GM23338 (cell line): ENCODE results near the gene ITGA3. TPM values are rescaled to one million over a fixed set of nuclear protein-coding genes. Genes with fewer than 3 reads are reported as not detected.

Experiments used
- ATAC-seq: fragments of 200-7000 bp; cut with Tn5 transposase; 3 replicates; pipeline ENCODE4 v1.9.1; 2020
- DNase-seq: peaks from one replicate; pipeline ENCODE4 v3.0.0-alpha.2; 2015; ENCODE audit warnings: low spot score
- H2AFZ ChIP-seq: fragments of 200-600 bp; sonication (generic); 2 replicates; pipeline ENCODE4 v1.8.0; 2016; ENCODE audit warnings: antibody characterized with exemption, mild to moderate bottlenecking, moderate library complexity
- H3F3A ChIP-seq: fragments of 200-600 bp; sonication (generic); replicated peaks from 2 replicates; pipeline ENCODE4 v1.8.0; 2017; ENCODE audit warnings: antibody characterized with exemption, mixed run types, low read depth
- H3K27ac ChIP-seq: fragments of 200-600 bp; sonication (generic); 2 replicates; pipeline ENCODE4 v1.6.1; 2016; ENCODE audit warnings: low read depth
- H3K27me3 ChIP-seq: fragments of 200-600 bp; sonication (generic); 2 replicates; pipeline ENCODE4 v1.8.0; 2016; ENCODE audit warnings: mild to moderate bottlenecking, mixed run types, moderate library complexity; ENCODE audit not compliant: insufficient read depth
- H3K36me3 ChIP-seq: fragments of 200-600 bp; sonication (generic); 2 replicates; pipeline ENCODE4 v1.8.0; 2016; ENCODE audit warnings: mild to moderate bottlenecking; ENCODE audit not compliant: insufficient read depth
- H3K4me1 ChIP-seq: fragments of 200-600 bp; sonication (generic); 2 replicates; pipeline ENCODE4 v1.8.0; 2016; ENCODE audit warnings: mild to moderate bottlenecking, moderate library complexity; ENCODE audit not compliant: insufficient read depth
- H3K4me2 ChIP-seq: fragments of 200-600 bp; sonication (generic); 2 replicates; pipeline ENCODE4 v1.7.1; 2017; ENCODE audit warnings: mixed run types
- H3K4me3 ChIP-seq: fragments of 200-600 bp; sonication (generic); 2 replicates; pipeline ENCODE4 v1.6.1; 2016; ENCODE audit warnings: mixed run types
- H3K79me2 ChIP-seq: fragments of 200-600 bp; sonication (generic); replicated peaks from 2 replicates; pipeline ENCODE4 v1.8.0; 2017; ENCODE audit warnings: mild to moderate bottlenecking; ENCODE audit not compliant: insufficient read depth
- H3K9me2 ChIP-seq: fragments of 200-600 bp; sonication (generic); 2 replicates; pipeline ENCODE4 v1.8.0; 2017; ENCODE audit not compliant: insufficient read depth
- H4K20me1 ChIP-seq: fragments of 200-600 bp; sonication (generic); replicated peaks from 2 replicates; pipeline ENCODE4 v1.8.0; 2017; ENCODE audit warnings: mild to moderate bottlenecking; ENCODE audit not compliant: insufficient read depth
- H3K27ac Mint-ChIP-seq: 2 replicates; pipeline ENCODE4 v1.8.0; 2020; ENCODE audit warnings: inconsistent platforms, mild to moderate bottlenecking, moderate library complexity, mixed read lengths
- H3K27me3 Mint-ChIP-seq: 3 replicates; pipeline ENCODE4 v1.8.0; 2022; ENCODE audit warnings: low read depth, mild to moderate bottlenecking, moderate library complexity, mixed read lengths, inconsistent platforms; ENCODE audit not compliant: insufficient read depth, poor library complexity
- H3K36me3 Mint-ChIP-seq: 3 replicates; pipeline ENCODE4 v1.8.0; 2021; ENCODE audit warnings: low read depth, mild to moderate bottlenecking, inconsistent platforms, moderate library complexity, mixed read lengths
- H3K4me1 Mint-ChIP-seq: 3 replicates; pipeline ENCODE4 v1.8.0; 2020; ENCODE audit warnings: mild to moderate bottlenecking, inconsistent platforms, mixed read lengths
- H3K4me3 Mint-ChIP-seq: 3 replicates; pipeline ENCODE4 v1.8.0; 2021; ENCODE audit warnings: moderate library complexity, mild to moderate bottlenecking, inconsistent platforms, mixed read lengths
- H3K9me3 Mint-ChIP-seq: 3 replicates; pipeline ENCODE4 v1.8.0; 2020; ENCODE audit warnings: moderate library complexity, mild to moderate bottlenecking, inconsistent platforms, mixed read lengths
- CREB1 ChIP-seq: fragments of 250-450 bp; sonication (Bioruptor Pico); IDR thresholded peaks from 2 replicates; pipeline ENCODE4 v1.5.0; 2020; ENCODE audit warnings: low read depth, mild to moderate bottlenecking, moderate library complexity
- EZH2 ChIP-seq: fragments of 200-600 bp; sonication (generic); IDR thresholded peaks from one replicate; pipeline ENCODE4 v1.8.0; 2017; ENCODE audit warnings: antibody characterized with exemption, mild to moderate bottlenecking, low read depth; ENCODE audit not compliant: unreplicated experiment
- EZH2phosphoT487 ChIP-seq: fragments of 200-600 bp; sonication (generic); IDR thresholded peaks from one replicate; pipeline ENCODE4 v1.8.1; 2018; ENCODE audit warnings: antibody characterized with exemption; ENCODE audit not compliant: unreplicated experiment
- POLR2AphosphoS5 ChIP-seq: IDR thresholded peaks from 2 replicates; pipeline ENCODE4 v1.6.1; 2016; ENCODE audit warnings: antibody characterized with exemption, low read depth
- STAT1 ChIP-seq: IDR thresholded peaks from one replicate; pipeline ENCODE4 v1.6.1; 2016; ENCODE audit warnings: antibody characterized with exemption; ENCODE audit not compliant: unreplicated experiment
- ZNF114 ChIP-seq: fragments of 250-450 bp; sonication (Bioruptor Pico); IDR thresholded peaks from 2 replicates; pipeline ENCODE4 v1.5.0; 2020; ENCODE audit warnings: mild to moderate bottlenecking, moderate library complexity
- ZNF331 ChIP-seq: fragments of 250-450 bp; sonication (Bioruptor Pico); IDR thresholded peaks from 2 replicates; pipeline ENCODE4 v1.5.0; 2020; ENCODE audit warnings: low read depth, mild to moderate bottlenecking, moderate library complexity
- polyA plus RNA-seq: library from polyadenylated mRNA; unstranded; fragments of >200 nt; fragmentation: Nextera tagmentation; extraction: Ambion mirVana; gene quantifications from 2 replicates; pipeline ENCODE4 v1.2.1, GENCODE V29; 2016
- total RNA-seq: library from RNA; depleted of rRNA; stranded (reverse); fragments of >200 nt; shearing (Covaris generic); gene quantifications from 2 replicates; pipeline ENCODE4 v1.2.3, GENCODE V29; 2014
- TF ChIP-seq, protein P1 (sequence below): fragments of 250-450 bp; sonication (Bioruptor Pico); IDR thresholded peaks from 2 replicates; pipeline ENCODE4 v1.5.0; 2020; ENCODE audit warnings: mild to moderate bottlenecking, moderate library complexity
- TF ChIP-seq, protein P2 (sequence below), 2 experiments: fragments of 200-600 bp in 1 of 2; sonication (generic) in 1 of 2; conservative IDR thresholded peaks; 2 replicates each; pipeline versions ENCODE4 v1.5.1 to v1.6.1; 2016 to 2017; ENCODE audit warnings: antibody characterized with exemption in 2 of 2, low read depth in 2 of 2, mild to moderate bottlenecking in 2 of 2, moderate library complexity in 1 of 2
- TF ChIP-seq, protein P3 (sequence below): IDR thresholded peaks from 2 replicates; pipeline ENCODE4 v1.6.1; 2016; ENCODE audit warnings: antibody characterized with exemption

ITGA3 gene
- total and polyA plus RNA-seq, 2 experiments from 2014 or later, result 9.6 to 28.3 TPM

DNA sequence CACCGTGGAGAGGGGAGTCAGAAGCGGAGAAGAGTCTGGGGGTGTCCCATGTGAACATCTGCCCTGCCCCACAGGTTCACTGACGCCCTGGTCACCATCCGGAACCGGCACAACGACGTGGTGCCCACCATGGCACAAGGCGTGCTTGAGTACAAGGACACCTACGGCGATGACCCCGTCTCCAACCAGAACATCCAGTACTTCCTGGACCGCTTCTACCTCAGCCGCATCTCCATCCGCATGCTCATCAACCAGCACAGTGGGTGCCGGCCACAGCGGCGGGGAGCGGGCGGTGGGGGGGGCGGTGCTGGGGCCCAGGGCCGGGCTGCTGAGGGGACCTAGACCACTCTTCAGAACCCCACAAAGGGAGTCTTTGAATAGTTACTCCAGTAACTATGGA, 49.9 kb downstream of the ITGA3 start (continued):
- TF ChIP-seq, protein P1, sequence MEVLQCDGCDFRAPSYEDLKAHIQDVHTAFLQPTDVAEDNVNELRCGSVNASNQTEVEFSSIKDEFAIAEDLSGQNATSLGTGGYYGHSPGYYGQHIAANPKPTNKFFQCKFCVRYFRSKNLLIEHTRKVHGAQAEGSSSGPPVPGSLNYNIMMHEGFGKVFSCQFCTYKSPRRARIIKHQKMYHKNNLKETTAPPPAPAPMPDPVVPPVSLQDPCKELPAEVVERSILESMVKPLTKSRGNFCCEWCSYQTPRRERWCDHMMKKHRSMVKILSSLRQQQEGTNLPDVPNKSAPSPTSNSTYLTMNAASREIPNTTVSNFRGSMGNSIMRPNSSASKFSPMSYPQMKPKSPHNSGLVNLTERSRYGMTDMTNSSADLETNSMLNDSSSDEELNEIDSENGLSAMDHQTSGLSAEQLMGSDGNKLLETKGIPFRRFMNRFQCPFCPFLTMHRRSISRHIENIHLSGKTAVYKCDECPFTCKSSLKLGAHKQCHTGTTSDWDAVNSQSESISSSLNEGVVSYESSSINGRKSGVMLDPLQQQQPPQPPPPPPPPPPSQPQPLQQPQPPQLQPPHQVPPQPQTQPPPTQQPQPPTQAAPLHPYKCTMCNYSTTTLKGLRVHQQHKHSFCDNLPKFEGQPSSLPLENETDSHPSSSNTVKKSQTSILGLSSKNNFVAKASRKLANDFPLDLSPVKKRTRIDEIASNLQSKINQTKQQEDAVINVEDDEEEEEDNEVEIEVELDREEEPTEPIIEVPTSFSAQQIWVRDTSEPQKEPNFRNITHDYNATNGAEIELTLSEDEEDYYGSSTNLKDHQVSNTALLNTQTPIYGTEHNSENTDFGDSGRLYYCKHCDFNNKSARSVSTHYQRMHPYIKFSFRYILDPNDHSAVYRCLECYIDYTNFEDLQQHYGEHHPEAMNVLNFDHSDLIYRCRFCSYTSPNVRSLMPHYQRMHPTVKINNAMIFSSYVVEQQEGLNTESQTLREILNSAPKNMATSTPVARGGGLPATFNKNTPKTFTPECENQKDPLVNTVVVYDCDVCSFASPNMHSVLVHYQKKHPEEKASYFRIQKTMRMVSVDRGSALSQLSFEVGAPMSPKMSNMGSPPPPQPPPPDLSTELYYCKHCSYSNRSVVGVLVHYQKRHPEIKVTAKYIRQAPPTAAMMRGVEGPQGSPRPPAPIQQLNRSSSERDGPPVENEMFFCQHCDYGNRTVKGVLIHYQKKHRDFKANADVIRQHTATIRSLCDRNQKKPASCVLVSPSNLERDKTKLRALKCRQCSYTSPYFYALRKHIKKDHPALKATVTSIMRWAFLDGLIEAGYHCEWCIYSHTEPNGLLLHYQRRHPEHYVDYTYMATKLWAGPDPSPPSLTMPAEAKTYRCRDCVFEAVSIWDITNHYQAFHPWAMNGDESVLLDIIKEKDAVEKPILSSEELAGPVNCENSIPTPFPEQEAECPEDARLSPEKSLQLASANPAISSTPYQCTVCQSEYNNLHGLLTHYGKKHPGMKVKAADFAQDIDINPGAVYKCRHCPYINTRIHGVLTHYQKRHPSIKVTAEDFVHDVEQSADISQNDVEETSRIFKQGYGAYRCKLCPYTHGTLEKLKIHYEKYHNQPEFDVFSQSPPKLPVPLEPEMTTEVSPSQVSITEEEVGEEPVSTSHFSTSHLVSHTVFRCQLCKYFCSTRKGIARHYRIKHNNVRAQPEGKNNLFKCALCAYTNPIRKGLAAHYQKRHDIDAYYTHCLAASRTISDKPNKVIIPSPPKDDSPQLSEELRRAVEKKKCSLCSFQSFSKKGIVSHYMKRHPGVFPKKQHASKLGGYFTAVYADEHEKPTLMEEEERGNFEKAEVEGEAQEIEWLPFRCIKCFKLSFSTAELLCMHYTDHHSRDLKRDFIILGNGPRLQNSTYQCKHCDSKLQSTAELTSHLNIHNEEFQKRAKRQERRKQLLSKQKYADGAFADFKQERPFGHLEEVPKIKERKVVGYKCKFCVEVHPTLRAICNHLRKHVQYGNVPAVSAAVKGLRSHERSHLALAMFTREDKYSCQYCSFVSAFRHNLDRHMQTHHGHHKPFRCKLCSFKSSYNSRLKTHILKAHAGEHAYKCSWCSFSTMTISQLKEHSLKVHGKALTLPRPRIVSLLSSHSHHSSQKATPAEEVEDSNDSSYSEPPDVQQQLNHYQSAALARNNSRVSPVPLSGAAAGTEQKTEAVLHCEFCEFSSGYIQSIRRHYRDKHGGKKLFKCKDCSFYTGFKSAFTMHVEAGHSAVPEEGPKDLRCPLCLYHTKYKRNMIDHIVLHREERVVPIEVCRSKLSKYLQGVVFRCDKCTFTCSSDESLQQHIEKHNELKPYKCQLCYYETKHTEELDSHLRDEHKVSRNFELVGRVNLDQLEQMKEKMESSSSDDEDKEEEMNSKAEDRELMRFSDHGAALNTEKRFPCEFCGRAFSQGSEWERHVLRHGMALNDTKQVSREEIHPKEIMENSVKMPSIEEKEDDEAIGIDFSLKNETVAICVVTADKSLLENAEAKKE, result no peak
- no peak for TF ChIP-seq EZH2
- TF ChIP-seq STAT1, result no peak

DNA sequence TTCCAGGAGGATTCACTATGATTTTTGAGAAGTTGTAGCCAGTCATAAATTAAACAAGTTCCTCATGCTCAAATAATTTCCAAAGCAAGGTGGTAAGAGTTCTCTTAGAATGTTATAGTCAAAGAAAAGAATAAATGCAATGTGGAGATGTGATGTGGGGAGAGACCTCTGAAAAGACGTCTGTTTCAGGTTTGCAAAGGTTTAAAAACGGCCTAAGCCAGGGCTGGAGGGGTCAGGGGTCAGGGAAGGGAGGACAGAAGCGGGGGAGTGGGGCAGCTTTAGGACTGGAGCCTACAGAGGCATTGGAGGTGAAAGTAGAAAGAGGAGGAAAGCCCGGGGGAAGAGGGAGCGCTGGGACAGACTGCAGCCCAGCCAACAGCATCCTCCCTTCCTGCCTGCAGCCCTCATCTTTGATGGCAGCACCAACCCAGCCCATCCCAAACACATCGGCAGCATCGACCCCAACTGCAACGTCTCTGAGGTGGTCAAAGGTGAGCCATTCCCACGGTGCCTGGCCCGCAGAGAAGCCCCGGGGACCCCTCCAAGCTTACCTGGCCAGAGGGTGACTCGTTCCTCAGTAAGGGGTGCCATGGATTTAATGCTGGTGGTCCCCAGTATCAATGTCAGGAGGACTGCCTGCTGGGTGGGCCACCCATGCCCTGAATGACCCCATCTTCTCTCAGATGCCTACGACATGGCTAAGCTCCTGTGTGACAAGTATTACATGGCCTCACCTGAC, 50.7 kb downstream of the ITGA3 start:
- Histone ChIP-seq H3K9me2 (no peaks in the 10 kb centered on the region), H3K36me3 (no peaks in the 10 kb centered on the region), H2AFZ (no peak overlapping the region), H3K4me3 (no peak overlapping the region), H4K20me1 (no peaks in the 10 kb centered on the region), H3F3A (no peaks in the 10 kb centered on the region), H3K79me2 (no peaks in the 10 kb centered on the region), H3K27me3 (no peaks in the 10 kb centered on the region), H3K4me1 (peaks cover 4% of the 10 kb centered on the region; the same call in 1 of the 2 replicates), H3K27ac (no peak overlapping the region), H3K4me2 (no peak overlapping the region)
- Mint-ChIP-seq H3K27ac (no peak overlapping the region), H3K9me3 (no peaks in the 10 kb centered on the region), H3K4me1 (peaks cover 6% of the 10 kb centered on the region), H3K4me3 (no peak overlapping the region), H3K27me3 (peaks cover 13% of the 10 kb centered on the region), H3K36me3 (no peaks in the 10 kb centered on the region; the same call in 1 of the 3 replicates)
- DNase-seq (no peak), ATAC-seq (no peak)
- TF ChIP-seq EZH2, result no peak
- TF ChIP-seq CREB1, result no peak
- TF ChIP-seq EZH2phosphoT487, result no peak
- TF ChIP-seq ZNF331 (CRISPR knock-in tag), result no peak
- TF ChIP-seq, protein P2, sequence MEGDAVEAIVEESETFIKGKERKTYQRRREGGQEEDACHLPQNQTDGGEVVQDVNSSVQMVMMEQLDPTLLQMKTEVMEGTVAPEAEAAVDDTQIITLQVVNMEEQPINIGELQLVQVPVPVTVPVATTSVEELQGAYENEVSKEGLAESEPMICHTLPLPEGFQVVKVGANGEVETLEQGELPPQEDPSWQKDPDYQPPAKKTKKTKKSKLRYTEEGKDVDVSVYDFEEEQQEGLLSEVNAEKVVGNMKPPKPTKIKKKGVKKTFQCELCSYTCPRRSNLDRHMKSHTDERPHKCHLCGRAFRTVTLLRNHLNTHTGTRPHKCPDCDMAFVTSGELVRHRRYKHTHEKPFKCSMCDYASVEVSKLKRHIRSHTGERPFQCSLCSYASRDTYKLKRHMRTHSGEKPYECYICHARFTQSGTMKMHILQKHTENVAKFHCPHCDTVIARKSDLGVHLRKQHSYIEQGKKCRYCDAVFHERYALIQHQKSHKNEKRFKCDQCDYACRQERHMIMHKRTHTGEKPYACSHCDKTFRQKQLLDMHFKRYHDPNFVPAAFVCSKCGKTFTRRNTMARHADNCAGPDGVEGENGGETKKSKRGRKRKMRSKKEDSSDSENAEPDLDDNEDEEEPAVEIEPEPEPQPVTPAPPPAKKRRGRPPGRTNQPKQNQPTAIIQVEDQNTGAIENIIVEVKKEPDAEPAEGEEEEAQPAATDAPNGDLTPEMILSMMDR (conservative IDR thresholded peaks at IDR 0.05; ENCODE audit: low read depth in 2 of 2), result no peak
- TF ChIP-seq ZNF114 (CRISPR knock-in tag), result no peak
- TF ChIP-seq STAT1, result no peak
- TF ChIP-seq, protein P3, sequence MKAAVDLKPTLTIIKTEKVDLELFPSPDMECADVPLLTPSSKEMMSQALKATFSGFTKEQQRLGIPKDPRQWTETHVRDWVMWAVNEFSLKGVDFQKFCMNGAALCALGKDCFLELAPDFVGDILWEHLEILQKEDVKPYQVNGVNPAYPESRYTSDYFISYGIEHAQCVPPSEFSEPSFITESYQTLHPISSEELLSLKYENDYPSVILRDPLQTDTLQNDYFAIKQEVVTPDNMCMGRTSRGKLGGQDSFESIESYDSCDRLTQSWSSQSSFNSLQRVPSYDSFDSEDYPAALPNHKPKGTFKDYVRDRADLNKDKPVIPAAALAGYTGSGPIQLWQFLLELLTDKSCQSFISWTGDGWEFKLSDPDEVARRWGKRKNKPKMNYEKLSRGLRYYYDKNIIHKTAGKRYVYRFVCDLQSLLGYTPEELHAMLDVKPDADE, result no peak
- TF ChIP-seq POLR2AphosphoS5, result no peak
